Activated CD8-positive, alpha-beta memory T cell treated with anti-CD3 and anti-CD28 coated beads, Interleukin-2, amount 50 U/mL, for 24 hours (primary cell): Measurements from ENCODE around the gene SLC7A6.

Source experiments
- DNase-seq: peaks from one replicate; pipeline ENCODE4 v3.0.0-alpha.2; 2020; ENCODE audit errors: extremely low read depth

SLC7A6 gene

GRCh38 chr16:68346892-68347480 is 82.7 kb downstream of the SLC7A6 start:
- DNase-seq, result no peak

- no peak for DNase-seq
Observed at GRCh38 chr16:68347605-68348004, 83.3 kb downstream of the SLC7A6 start.

GRCh38 chr16:68348639-68349445 is 84.5 kb downstream of the SLC7A6 start:
- no peak for DNase-seq

- no peak for DNase-seq
Observed at GRCh38 chr16:68349838-68350410, 85.6 kb downstream of the SLC7A6 start.

- no peak for DNase-seq
Observed at GRCh38 chr16:68350813-68351350, 86.6 kb downstream of the SLC7A6 start.
